Loucy (cell line): ENCODE data around the gene NMT2.
A peak's percentile ranks its signal among the peaks of the same experiment; 100 is the strongest.
"Not testable (repeated sequence)": the region's sequence is repeated elsewhere in the genome, so short reads cannot be mapped to it uniquely, and the experiment has no call there.

Source experiments
- H2AFZ ChIP-seq: fragments of 200-600 bp; sonication (generic); 2 replicates; pipeline ENCODE4 v1.6.0; 2016; ENCODE audit warnings: antibody characterized with exemption, mild to moderate bottlenecking, low read length, moderate library complexity
- H3F3A ChIP-seq: fragments of 200-600 bp; 2 replicates; pipeline ENCODE4 v1.6.0; 2016; ENCODE audit warnings: antibody characterized with exemption, low read depth, mild to moderate bottlenecking
- H3K27me3 ChIP-seq: fragments of 200-600 bp; sonication (generic); 2 replicates; pipeline ENCODE4 v1.6.1; 2014; ENCODE audit warnings: low read length, mild to moderate bottlenecking; ENCODE audit not compliant: insufficient read depth, poor library complexity, severe bottlenecking
- H3K36me3 ChIP-seq: fragments of 200-600 bp; sonication (generic); 2 replicates; pipeline ENCODE4 v1.6.1; 2016; ENCODE audit warnings: low read length; ENCODE audit not compliant: insufficient read depth
- H3K4me1 ChIP-seq: fragments of 200-600 bp; sonication (generic); 2 replicates; pipeline ENCODE4 v1.5.1; 2014; ENCODE audit warnings: low read length, mild to moderate bottlenecking; ENCODE audit not compliant: insufficient read depth, poor library complexity, severe bottlenecking
- H3K4me2 ChIP-seq: fragments of 200-600 bp; sonication (generic); 2 replicates; pipeline ENCODE4 v1.6.0; 2014; ENCODE audit warnings: antibody characterized with exemption, low read length, low read depth, mild to moderate bottlenecking; ENCODE audit not compliant: poor library complexity, severe bottlenecking
- H3K4me3 ChIP-seq: fragments of 200-600 bp; sonication (generic); 2 replicates; pipeline ENCODE4 v1.5.1; 2014; ENCODE audit warnings: low read length, mild to moderate bottlenecking, mixed read lengths; ENCODE audit not compliant: poor library complexity, severe bottlenecking
- H3K79me2 ChIP-seq: fragments of 200-600 bp; sonication (generic); 2 replicates; pipeline ENCODE4 v1.6.1; 2014; ENCODE audit warnings: low read length; ENCODE audit not compliant: insufficient read depth
- H3K9ac ChIP-seq: fragments of 200-600 bp; sonication (generic); 2 replicates; pipeline ENCODE4 v1.6.0; 2014; ENCODE audit warnings: mild to moderate bottlenecking, low read depth, low read length, moderate library complexity; ENCODE audit not compliant: poor library complexity, severe bottlenecking
- H3K9me2 ChIP-seq: fragments of 200-600 bp; sonication (generic); replicated peaks from 2 replicates; pipeline ENCODE4 v1.6.1; 2016; ENCODE audit warnings: low read depth, low read length, mixed read lengths
- H3K9me3 ChIP-seq: fragments of 200-600 bp; sonication (generic); 2 replicates; pipeline ENCODE4 v1.6.1; 2014; ENCODE audit warnings: mild to moderate bottlenecking, antibody characterized with exemption, low read length, low read depth; ENCODE audit not compliant: insufficient read depth
- H4K20me1 ChIP-seq: fragments of 200-600 bp; sonication (generic); 2 replicates; pipeline ENCODE4 v1.6.0; 2014; ENCODE audit warnings: antibody characterized with exemption, low read length, mild to moderate bottlenecking; ENCODE audit not compliant: insufficient read depth, poor library complexity, severe bottlenecking
- EZH2phosphoT487 ChIP-seq: fragments of 200-600 bp; IDR thresholded peaks from 2 replicates; pipeline ENCODE4 v1.6.1; 2018; ENCODE audit warnings: antibody characterized with exemption, mild to moderate bottlenecking, moderate library complexity, borderline replicate concordance
- TF ChIP-seq, protein P1 (sequence below): fragments of 200-600 bp; sonication (generic); conservative IDR thresholded peaks from 2 replicates; pipeline ENCODE4 v1.5.1; 2014; ENCODE audit warnings: mild to moderate bottlenecking, antibody characterized with exemption, low read length

Gene NMT2

DNA sequence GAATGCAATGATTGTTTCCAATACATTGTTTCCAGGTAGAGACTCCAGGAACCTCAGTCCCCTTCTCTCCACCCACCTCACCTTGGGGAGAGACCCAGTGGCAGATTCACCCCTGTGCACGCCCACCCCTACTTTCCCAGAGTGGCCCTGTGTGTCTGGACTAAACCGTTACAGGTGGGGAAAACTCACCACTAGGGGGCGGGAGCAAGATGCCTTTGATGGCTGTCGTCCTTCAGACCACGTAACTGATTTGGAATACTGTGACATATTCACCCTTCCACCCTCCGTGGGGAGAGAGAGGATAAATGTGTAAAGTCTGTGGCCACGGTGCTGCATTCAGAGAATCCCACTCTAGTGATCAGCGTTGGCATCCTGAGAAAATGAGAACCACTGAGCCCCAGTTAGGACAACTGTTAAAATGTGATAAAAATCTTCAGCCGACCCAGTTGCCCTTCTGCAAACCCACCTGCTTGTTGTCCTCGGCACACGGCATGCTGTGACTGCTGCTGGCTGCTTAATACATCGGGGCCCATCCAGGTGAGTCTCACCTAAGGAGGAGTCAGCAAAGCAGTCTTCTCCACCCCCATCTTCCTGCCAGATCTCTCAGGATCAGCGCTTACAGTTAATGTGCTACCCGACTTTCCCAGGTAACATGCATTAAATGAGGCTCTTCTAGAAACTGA is 41.5 kb upstream of the NMT2 start:
- Histone ChIP-seq H3F3A (no peaks in the 10 kb centered on the region), H3K9me3 (no peaks in the 10 kb centered on the region), H3K4me3 (no peak overlapping the region), H3K4me2 (peak overlapping the region; percentile 37), H3K9me2 (no peaks in the 10 kb centered on the region), H2AFZ (peak overlapping the region; percentile 72), H4K20me1 (no peaks in the 10 kb centered on the region), H3K36me3 (no peaks in the 10 kb centered on the region), H3K9ac (no peak overlapping the region), H3K27me3 (no peaks in the 10 kb centered on the region), H3K4me1 (peaks cover 21% of the 10 kb centered on the region), H3K79me2 (no peaks in the 10 kb centered on the region)
- TF ChIP-seq, protein P1, sequence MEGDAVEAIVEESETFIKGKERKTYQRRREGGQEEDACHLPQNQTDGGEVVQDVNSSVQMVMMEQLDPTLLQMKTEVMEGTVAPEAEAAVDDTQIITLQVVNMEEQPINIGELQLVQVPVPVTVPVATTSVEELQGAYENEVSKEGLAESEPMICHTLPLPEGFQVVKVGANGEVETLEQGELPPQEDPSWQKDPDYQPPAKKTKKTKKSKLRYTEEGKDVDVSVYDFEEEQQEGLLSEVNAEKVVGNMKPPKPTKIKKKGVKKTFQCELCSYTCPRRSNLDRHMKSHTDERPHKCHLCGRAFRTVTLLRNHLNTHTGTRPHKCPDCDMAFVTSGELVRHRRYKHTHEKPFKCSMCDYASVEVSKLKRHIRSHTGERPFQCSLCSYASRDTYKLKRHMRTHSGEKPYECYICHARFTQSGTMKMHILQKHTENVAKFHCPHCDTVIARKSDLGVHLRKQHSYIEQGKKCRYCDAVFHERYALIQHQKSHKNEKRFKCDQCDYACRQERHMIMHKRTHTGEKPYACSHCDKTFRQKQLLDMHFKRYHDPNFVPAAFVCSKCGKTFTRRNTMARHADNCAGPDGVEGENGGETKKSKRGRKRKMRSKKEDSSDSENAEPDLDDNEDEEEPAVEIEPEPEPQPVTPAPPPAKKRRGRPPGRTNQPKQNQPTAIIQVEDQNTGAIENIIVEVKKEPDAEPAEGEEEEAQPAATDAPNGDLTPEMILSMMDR = peak; percentile 95
- no peak for TF ChIP-seq EZH2phosphoT487

DNA sequence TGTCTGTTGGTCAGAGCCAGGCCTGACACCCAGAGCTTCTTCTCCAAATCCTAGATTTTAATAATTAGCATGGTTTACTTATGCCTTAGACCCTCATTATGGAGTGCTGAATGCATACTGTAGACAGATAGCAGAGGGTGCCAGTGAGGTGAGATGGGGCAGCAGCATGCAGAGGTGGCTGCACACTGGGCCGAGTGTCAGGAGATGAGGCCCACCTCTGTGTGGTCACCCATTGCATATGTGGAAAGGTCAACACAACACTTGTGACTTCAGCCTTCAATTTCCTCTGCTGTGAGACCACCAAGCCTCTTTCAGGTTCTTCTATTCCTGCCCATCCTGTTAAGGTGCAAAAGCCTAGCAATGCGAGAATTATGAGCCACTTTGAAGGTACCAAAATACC is 39.7 kb upstream of the NMT2 start:
- no peaks in the 10 kb centered on the region for H3K79me2 ChIP-seq
- H3K27me3 ChIP-seq = no peaks in the 10 kb centered on the region
- peak overlapping the region; percentile 86 for H3K4me2 ChIP-seq
- H3F3A ChIP-seq = no peaks in the 10 kb centered on the region
- no peak for TF ChIP-seq EZH2phosphoT487
- TF ChIP-seq, protein P1 = no peak
- H3K4me1 ChIP-seq = peaks cover 21% of the 10 kb centered on the region
- H3K9me3 ChIP-seq = no peaks in the 10 kb centered on the region
- H3K4me3 ChIP-seq = peak overlapping the region; percentile 71
- H3K9ac ChIP-seq = peak overlapping the region; percentile 54
- H3K9me2 ChIP-seq = no peaks in the 10 kb centered on the region
- H2AFZ ChIP-seq = 0 out of 2 replicates have a peak overlapping the region, but pooled peaks have one; percentile 26
- H3K36me3 ChIP-seq = no peaks in the 10 kb centered on the region
- H4K20me1 ChIP-seq = no peaks in the 10 kb centered on the region

DNA sequence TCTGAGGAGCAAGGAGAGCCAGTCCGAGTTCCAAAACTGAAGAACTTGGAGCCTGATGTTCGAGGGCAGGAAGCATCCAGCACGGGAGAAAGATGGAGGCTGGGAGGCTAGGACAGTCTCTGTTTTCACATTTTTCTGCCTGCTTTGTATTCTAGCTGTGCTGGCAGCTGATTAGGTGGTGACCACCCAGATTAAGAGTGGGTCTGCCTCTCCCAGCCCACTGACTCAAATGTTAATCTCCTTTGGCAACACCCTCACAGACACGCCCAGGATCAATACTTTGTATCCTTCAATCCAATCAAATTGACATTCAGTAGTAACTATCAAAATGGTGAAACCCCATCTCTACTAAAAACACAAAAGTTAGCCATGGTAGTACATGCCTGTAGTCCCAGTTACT is 38.9 kb upstream of the NMT2 start:
- H3K9me3 ChIP-seq, H3K9me2 ChIP-seq, H4K20me1 ChIP-seq, H3K79me2 ChIP-seq, H3K36me3 ChIP-seq, H3F3A ChIP-seq, H2AFZ ChIP-seq, H3K9ac ChIP-seq, H3K27me3 ChIP-seq, H3K4me2 ChIP-seq, H3K4me3 ChIP-seq: not testable (repeated sequence)
- peaks cover 21% of the 10 kb centered on the region for H3K4me1 ChIP-seq

DNA sequence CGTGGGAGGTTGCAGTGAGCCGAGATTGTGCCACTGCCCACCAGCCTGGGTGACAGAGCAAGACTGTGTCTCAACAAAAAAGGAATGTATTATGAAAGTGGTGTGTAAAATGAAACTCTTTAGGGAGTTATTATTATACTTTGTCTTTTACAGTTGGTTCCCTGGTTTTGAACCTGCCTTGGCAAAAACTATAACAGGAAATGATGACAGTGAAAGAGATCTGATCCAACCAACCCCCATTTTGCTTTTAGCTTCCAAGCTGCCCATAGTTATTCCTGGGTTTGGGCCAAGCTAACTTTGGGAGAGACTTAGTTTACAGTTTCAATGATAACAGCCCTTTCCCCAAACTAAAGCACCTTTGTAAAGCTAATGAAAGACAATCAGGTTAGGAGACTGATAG is 34.1 kb upstream of the NMT2 start:
- TF ChIP-seq, protein P1 = no peak
- TF ChIP-seq EZH2phosphoT487 = no peak
- peaks cover 1% of the 10 kb centered on the region for H3K4me1 ChIP-seq
- H3F3A ChIP-seq = no peaks in the 10 kb centered on the region
- no peak overlapping the region for H3K9ac ChIP-seq
- H3K27me3 ChIP-seq = no peaks in the 10 kb centered on the region
- peak overlapping the region; percentile 3; the same call in 1 of the 2 replicates for H2AFZ ChIP-seq
- H3K9me2 ChIP-seq = no peaks in the 10 kb centered on the region
- no peaks in the 10 kb centered on the region for H3K79me2 ChIP-seq
- H3K36me3 ChIP-seq = no peaks in the 10 kb centered on the region
- H3K4me2 ChIP-seq = no peak overlapping the region
- H3K9me3 ChIP-seq = no peaks in the 10 kb centered on the region
- H4K20me1 ChIP-seq = no peaks in the 10 kb centered on the region
- no peak overlapping the region for H3K4me3 ChIP-seq

DNA sequence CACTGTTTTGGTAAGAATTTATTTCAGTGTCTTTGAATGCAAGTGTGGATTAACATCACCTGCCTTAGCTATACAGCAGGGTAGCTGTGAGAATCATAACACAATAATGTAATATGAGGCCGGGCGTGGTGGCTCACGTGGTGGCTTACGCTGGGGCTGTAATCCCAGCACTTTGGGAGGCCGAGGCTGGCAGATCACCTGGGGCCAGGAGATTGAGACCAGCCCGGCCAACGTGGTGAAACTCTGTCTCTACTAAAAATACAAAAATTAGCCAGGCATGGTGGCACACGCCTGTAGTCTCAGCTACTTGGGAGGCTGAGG is 33.8 kb upstream of the NMT2 start:
- not testable (repeated sequence) for H3K9ac ChIP-seq, H3K4me1 ChIP-seq, H2AFZ ChIP-seq, H4K20me1 ChIP-seq, H3K4me2 ChIP-seq, H3K9me3 ChIP-seq, H3K27me3 ChIP-seq, H3K79me2 ChIP-seq, H3F3A ChIP-seq, H3K36me3 ChIP-seq, H3K9me2 ChIP-seq, H3K4me3 ChIP-seq
